Erythroblast (primary cell): ENCODE results near the gene KCNC3.

ENCODE experiments used
- GATA1 ChIP-seq: IDR thresholded peaks from 2 replicates; pipeline ENCODE4 v1.6.1; 2011; ENCODE audit warnings: low read depth, mild to moderate bottlenecking, control low read depth, low read length, moderate library complexity
- POLR2A ChIP-seq: IDR thresholded peaks from 2 replicates; pipeline ENCODE4 v1.6.1; 2011; ENCODE audit warnings: mild to moderate bottlenecking, low read length

- TF ChIP-seq POLR2A, result no peak
- TF ChIP-seq GATA1, result no peak
These were observed 51.1 kb downstream of the KCNC3 start for GRCh38 chr19:50277966-50278580.
